HG03457 (cell line): ENCODE results near the gene TACR2.
A peak's percentile ranks its signal among the peaks of the same experiment; 100 is the strongest.

Source experiments
- ATAC-seq: cut with Tn5 transposase; IDR thresholded peaks from one replicate; pipeline ENCODE4 v1.9.1; 2021; ENCODE audit warnings: moderate number of reproducible peaks; ENCODE audit not compliant: unreplicated experiment

TACR2 gene

DNA sequence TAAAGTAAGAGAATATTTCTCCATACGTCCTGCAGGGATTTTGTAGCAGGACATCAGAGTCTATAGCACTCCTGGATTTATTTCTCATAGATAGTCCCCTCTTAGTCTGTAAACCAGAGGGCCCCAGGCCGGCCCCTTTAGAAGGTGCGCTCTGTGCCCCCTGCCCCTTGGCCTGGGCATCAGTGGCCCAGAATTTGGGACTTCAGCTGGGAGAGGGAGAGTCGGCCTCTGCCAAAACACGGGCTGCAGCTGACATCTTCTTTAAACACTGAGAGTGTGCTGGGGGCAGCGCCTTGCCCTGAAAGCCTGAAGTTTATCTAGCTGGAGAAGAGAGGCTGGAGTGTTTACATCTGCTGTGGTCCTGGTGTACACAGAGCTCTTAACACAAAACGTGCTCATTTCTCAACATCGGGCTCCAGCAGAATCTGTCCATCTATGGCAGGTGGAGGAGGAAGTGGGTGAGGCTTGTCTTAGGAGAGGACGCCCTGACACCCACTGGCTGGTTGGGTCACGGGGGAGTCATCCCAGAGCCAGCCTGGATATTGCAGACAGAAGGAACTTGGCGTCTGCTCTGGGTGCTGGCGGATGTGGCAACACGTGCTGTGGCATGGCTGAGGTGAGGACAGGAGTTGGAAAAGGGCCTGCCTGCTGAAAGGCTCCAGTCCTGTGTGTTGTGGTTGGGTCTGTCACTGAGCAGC lies 5.0 kb upstream of the TACR2 start:
- ATAC-seq = no peak

DNA sequence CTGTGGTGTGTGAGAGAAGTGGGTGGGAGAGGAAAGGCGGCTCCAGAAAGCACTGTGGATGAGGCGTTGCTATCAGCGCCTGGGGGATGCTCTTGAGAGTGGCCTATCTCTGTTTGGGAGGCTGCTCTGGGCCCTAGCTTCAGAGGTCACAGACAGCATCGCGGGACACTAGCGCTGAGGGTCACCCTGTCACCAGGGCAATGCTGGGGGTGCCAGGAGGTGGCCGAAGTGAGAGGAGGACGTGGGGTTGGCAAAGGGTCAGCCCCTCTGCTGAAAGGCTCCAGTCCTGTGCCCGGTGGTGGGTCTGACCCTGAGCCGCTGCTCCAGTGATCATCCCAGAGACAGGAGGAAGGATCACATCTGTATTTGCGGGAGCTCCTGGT lies 3.0 kb upstream of the TACR2 start:
- ATAC-seq = no peak

DNA sequence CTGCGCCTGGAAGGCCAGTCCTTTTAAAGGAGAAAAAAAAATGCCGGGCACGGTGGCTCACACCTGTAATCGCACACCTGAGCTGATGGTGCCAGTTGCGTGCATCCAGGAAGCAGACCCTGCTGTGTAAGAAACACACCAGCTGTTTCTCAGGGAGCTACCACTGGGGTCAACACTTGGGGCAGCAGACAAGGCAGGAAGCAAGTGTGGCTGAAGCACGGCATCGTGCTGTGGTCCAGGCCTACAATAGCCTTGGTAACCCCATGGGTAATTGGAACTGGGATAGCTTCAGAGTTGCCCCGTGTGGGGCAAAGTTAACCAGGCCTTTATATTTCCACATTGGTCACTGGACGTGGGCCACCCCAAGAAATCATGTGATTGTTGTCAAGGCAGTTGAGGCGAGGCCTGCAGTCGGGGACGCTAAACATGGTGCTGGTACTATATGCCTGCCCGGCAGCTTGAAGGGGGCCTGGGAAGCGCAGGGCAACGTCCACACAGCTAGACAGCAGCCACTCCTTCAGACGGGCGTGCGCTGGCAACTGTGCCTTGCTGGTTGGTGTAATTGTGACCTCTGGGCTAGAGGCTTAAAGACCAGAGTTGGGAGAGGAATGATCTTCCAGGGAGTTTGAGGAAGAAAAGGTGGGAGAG lies 2.5 kb upstream of the TACR2 start:
- no peak for ATAC-seq

DNA sequence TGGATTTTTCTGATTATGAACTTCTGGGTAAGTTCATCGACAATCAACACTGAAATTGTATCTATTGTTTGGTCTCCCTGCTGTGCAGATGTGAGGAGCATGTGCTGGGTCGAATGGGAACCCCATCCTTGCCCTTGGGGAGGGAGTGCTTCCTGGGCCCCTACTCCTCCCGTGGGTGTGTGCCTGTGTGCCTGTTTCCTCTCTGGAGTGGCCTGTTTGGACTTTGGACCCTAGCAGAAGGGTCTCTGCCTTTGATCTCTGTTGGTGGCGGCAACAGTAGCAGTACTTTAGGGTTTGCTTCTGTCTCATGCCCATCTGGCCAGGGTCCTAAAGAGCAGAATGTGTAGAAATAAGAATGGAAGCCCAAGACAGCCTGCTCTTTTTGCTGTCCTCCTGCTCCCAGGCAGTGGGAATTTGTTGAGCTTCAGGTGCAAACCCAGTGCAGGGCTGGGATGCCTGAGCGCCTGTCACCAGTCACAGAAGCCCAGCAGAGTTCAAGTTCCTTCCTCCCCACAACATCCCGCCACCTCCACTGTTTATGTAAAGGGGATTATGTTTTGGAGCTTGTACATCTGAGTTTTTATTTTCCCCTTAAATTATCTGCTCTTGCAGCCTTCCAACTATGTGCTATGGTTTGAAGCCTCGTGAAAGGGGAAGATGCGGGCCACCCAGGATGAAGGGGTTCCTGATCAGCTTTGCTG lies 1.5 kb upstream of the TACR2 start:
- ATAC-seq = no peak

DNA sequence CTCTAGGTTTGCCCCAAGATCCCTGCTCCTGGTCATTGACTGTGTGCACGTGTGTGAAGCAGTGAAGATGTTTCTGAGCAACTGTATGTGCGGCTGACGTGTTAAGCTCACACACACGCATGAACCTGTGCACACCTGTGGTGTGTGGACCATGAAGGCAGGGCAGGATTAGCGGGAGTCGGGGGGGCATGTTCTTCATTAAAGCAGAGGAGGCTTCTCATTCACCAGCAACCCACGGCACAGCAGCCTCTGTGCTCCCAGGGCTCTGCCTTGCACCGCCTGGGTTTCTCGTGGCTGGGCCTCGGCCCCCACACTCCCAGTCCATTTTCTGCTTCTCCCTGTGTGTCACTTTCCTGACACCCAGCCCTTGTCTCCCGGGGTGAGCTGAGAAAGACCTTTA lies 824 bp upstream of the TACR2 start:
- no peak for ATAC-seq

DNA sequence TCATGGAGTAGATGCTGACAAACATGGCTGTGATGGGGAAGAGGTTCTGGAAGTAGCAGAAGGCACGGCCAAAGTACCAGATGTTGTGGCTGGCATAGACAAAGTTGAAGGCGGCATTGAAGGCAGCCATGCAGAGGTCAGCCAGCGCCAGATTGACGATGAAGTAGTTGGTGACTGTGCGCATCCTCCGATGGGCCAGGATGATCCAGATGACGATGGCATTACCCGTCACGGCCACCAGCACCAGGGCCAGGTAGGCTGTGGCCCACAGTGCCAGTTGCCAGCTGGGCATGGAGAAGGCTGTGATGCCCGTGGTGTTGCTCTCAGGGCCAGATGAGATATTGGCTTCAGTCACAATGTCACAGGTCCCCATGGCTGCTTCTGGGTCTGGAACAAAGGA lies 767 bp downstream of the TACR2 start:
- ATAC-seq = no peak

DNA sequence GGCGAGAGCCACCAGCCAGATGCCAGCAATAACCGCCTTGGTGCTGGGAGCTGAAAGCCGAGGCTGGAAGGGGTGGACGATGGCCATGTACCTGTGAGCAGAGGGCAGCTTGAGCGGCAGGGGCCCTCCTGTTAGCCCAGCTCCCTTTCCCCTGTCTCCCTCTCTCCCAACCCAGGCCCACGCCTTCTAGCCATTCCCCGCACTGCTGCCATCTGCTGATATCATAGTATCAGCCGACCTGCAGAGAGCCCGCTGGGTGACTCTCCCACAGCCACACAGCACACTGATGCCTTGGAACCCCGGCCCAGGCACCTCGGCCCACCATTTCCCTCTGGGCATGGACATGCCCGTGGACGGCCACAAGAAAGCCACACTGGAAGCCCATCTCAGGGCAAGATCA lies 1.7 kb downstream of the TACR2 start:
- no peak for ATAC-seq

DNA sequence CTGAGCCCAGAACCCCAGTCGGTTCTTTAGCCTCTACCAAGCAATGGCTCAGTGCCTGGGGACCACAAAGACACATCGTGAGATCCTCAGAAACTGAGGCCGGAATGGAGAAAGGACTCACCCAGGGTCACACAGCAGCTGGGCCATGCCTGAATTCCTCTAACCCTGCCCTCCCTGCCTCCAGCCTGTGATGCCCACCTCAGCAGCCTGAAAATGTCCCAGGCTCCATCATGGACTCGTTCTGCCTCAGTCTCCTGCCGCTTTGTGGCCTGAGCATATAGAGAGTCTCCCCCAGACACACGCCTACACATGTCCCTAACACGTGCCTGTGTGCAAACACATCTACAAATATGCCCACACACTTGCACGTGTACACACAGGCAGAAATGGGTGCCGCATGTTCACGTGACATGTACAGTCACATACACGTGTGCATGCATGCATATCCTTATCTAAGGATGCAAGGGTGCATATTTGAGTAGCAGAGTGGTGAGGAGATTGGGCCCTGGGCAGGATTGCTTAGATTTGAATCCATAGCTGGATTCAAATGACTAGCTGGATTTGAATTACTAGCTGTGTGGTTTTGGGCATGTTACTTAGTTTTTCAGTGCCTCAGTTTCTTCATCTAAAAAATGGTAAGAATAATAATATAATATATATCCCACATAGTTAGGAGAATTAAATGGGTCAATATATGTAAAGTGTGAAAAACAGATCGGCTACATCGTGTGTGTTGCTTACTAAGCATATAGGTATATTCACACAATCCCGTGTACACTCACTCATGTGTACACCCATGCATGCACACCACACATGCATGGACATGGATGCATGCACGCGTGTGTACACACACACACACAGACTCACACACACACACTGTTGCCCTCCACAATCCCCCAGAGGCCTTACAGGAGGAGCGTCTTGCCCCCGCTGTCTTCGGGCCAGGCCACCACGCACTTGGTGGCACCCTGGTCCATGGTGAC lies 2.4 kb downstream of the TACR2 start:
- no peak for ATAC-seq

DNA sequence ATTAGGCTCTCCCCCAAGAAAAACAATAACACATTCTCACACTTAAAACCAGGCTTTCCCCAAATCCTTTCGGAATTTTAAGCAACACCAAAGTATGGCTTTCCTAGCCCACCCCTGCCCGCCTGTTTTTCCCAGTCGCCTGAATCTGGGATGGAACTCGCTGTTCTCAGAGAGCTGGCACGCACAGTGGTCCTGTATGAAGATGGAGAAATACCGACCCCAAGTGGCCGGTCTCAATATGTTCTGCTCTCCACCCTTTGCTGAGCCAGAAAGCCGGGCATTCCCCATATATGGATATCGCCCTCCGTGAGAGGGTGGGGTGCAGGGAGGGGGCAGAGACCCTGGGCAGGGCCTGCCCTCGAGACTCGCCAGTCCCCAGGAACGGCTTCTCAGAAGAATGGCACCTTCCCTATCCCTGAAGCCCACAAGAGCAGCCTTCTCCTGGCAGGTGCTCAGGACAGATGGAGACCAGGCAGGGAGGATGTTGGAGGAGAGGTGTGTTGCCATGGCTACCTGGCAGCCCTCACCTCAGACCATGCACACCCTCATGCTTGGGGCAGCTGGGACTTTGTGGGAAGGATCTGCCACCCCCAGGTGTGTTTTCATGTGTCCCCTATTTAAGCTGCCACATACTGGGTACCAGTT lies 3.4 kb downstream of the TACR2 start:
- ATAC-seq = no peak

DNA sequence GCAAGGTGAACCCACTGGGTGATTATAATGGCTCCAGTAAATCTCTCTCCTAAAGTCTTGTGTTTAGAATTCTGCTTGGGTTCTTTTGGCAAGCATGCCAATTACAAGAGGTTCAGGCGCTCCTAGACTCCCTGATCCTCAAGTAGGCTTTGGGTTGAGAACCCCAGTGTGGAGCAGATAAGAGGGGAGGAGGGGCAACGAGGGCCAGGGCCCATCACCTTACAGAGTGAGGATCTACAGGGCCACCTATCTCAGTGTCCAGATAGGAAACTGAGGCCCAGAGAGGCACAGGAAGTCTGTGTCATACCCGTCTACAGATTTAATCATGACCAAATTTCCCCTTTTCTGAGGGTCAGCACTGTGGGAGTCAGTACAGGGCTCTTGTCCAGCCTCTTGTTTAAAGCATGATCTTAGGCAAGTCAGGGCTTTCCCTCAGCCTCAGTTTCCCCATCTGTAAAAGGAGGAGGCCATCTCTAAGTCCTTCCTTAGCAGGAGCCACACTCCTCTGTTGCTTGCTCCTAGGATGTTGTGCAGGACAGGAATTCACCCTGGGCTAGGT lies 4.4 kb downstream of the TACR2 start:
- no peak for ATAC-seq

DNA sequence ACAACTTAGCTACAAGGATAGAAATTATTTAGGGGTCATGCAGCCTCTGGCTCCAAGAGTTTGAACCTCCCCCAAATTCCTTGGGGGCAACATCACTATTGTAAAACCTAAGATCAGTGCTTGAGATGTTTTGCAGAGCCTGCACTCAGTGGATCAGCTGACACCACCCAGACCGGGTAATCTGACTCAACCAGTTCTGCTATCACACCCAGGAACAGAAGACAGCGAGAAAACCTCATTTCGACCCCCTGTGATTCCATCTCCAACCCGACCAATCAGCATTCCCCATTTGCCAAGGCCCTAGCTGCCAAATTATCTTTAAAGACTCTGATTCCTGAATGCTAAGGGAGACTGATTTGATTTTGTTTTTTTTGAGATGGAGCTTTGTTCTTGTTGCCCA lies 5.2 kb downstream of the TACR2 start:
- no peak for ATAC-seq

DNA sequence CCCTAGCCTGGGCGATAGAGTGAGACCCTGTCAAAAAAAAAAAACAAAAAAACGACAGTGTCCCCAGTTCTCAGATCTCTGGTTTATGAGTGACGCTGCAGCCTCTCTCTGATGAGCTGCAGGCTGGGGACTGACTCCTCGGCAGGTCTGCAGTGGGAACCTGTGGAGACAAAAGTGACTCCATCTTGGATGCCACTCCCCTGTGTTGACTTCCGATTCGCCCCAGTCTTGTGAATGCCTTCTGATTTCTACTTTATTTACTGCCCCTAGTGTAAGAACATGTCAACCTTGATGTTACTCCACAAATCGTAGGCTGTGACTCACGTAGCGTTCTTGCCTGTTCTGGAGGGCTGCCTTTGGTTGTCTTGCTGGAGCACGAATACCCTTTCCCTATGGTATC lies 6.2 kb downstream of the TACR2 start:
- ATAC-seq = no peak

DNA sequence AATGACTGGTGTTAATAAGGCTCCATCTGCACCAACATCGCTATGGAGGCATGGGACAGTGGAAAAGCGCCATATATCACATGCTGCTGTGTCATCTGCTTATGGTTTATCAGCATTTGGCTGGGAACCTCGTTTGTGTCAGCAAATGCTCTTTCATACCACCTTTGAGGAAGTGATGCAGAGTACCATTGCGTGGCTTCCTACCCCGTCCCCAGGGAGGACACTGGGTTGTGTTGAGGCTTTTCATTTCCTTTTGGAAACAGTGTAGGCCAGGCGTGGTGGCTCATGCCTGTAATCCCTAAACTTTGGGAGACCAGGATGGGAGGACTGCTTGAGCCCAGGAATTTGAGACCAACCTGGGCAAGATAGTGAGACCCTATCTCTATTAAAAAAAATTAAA lies 6.8 kb downstream of the TACR2 start:
- ATAC-seq = no peak

DNA sequence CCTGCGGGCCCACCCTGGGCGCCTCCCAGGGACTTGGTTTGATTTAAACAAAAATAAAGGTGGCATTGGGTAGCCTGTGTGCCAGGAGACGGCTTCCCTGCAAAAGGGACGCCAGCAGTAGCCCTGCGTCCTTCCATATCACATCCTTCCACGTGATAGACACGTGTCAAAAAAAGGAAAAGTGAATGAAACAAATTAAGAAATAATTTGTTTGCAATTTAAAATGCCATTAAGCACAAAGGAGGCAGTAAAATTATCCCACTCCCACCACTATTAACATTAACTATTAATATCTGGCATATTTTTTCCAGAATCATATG lies 7.6 kb downstream of the TACR2 start:
- no peak for ATAC-seq

DNA sequence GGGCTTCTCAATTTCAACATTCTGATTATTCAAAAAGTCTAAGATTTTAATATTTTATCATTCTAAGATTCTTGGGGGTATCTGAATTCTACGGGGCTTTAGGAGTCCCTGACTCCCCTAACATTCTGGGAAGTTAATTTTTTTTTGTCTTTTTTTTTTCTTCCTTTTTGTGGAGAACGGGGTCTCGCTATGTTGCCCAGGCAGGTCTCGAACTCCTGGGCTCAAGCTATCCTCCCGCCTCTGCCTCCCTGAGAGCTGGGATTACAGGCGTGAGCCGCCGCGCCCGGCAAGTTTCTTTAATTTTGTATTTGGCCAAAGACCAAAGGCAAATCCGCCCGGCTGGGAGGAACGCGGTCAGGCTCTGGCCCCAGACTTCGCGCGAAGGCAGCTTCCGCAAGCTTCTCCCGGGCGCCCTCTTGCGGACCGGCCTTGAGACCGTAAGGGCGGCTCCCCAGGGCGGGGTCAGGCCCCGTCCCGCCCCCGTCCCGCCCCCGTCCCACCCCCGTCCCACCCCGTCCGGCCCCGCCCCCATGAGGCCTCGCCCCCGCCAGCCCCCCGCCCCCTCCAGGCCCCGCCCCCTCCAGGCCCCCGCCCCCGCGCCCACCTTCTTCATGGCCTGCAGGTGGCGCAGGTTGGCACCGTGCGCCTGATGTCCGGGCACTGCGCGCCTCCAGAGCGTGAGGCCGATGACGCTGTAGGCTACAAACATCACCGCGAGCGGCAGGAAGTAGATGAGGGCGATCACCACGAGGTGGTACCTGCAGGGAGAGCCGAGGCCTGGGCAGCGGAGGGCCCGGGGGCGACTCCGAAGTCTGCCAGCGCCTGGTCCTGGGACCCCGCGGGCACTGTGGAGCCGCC lies 8.2 kb downstream of the TACR2 start:
- peak; percentile 75 for ATAC-seq

DNA sequence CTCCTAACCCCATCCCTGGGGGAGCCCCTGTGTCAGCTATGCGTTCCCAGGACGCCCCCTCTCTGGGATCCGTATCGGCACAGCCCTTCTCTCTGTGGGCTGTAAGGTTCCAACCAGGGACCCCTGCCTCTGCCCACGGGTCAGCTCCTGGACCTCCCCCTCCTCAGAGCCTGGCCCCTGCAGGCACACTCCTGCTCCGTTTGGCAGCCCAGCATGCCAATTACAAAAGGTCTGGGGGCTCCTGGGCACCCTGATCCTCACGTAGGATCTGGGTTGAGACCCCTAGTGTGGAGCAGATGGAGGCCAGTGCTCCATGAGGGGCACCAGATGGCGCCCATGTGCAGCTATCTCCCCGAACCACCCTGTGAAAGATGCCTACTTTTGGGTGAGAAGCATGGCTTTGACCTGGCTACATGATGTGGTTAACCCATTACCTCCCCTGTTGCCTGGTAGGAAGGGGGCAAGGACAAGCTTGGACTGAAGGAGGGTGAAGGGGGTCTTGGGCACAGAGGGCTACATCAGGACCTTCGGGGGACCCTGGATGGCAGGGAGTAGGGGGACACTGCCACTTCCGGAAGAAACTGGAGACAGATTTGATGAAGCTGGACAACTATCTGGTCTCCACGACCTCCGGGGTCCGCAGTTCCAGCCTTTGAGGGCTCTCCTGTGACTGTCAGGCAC lies 9.0 kb downstream of the TACR2 start:
- no peak for ATAC-seq

DNA sequence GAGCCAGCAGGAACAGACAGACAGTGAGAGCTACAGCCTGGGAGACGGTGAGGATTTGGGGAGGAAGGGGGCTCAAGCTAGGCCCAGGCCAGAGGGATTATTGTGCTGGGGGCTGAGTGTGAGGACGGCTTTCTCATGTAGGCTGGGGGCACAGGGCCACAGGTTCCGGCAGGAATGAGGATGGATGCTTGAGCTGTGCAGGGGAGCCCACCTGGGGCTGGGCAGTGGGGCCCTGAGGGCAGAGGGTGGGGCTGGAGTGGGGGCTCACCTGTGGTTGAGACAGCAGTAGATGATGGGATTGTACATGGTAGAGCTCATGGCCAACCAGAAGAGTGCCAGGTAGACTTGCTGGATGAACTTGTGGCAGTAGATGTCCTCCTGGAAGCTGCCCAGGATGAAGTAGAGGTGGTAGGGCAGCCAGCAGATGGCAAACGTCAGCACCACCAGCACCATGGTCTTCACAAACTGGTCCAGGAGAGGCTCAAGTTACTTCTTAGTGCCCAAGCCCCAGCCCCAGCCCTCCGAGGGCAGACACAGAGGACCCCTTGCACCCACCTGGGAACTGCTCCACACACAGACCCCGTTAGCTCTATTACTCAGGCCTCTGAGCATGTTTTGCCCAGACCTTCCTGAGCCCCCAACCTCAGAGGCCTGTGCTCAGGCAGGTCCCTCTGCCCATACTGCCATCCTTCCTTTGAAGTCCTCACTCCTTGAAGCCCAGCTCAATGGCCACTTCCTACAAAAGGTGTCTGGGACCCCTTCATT lies 9.7 kb downstream of the TACR2 start:
- ATAC-seq = no peak

DNA sequence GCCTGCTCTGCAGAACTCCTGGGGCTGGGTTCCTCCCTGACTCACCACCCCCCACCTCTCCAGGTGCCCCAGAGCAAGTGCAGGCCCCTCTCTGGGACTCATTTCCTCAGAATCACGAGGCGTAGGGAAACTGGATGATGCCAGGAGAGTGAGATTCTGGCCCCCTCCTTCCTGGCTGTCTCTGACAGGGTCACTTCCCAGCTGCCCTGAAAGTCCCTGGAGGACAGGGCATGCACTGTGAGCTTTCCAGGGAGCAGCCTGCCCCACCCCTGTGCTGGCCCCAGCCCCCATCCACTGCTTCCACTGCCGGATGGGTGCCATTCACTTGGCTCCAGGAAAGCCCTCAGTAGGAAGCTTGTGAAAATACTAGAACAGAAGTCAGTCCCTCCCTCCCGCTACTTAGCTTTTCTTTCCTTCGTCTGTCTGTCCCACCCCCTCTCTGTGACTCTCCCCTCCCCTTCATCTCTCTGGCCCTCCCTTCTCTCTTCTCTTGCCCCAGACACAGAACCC lies 10.4 kb downstream of the TACR2 start:
- no peak for ATAC-seq
